Body of pancreas (tissue), 4 donors: ENCODE data around the gene BORCS6.
"Not testable (repeated sequence)": the region's sequence is repeated elsewhere in the genome, so short reads cannot be mapped to it uniquely, and the experiment has no call there.

ENCODE experiments used
- POLR2A ChIP-seq, 3 donors: fragments of 450-650 bp; IDR thresholded peaks; one replicate each; pipeline ENCODE4 v1.6.1; 2016; ENCODE audit warnings: antibody characterized with exemption in 3 of 3, mild to moderate bottlenecking in 2 of 3
- TF ChIP-seq, protein P1 (sequence below), 7 experiments: fragments of 450-650 bp in 4 of 7; fragments of 200-600 bp in 3 of 7; sonication (generic) in 3 of 7; IDR thresholded peaks; one replicate each; pipeline ENCODE4 v1.5.1; 2016 to 2019; ENCODE audit warnings: antibody characterized with exemption in 7 of 7

DNA sequence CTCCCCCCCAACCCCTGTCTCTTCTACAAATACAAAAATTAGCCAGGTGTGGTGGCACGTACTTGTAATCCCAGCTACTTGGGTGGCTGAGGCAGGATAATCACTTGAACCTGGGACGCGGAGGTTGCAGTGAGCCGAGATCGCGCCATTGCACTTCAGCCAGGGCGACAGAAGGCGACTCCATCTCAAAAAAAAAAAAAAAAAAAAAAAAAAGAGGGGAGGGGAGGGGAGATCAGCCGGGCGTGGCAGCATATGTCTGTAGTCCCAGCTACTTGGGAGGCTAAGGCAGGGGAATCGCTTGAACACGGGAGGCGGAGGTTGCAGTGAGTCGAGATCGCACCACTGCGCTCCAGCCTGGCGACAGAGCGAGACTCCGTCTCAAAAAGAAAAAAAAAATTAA lies 19.8 kb downstream of the BORCS6 start:
- TF ChIP-seq, protein P1, sequence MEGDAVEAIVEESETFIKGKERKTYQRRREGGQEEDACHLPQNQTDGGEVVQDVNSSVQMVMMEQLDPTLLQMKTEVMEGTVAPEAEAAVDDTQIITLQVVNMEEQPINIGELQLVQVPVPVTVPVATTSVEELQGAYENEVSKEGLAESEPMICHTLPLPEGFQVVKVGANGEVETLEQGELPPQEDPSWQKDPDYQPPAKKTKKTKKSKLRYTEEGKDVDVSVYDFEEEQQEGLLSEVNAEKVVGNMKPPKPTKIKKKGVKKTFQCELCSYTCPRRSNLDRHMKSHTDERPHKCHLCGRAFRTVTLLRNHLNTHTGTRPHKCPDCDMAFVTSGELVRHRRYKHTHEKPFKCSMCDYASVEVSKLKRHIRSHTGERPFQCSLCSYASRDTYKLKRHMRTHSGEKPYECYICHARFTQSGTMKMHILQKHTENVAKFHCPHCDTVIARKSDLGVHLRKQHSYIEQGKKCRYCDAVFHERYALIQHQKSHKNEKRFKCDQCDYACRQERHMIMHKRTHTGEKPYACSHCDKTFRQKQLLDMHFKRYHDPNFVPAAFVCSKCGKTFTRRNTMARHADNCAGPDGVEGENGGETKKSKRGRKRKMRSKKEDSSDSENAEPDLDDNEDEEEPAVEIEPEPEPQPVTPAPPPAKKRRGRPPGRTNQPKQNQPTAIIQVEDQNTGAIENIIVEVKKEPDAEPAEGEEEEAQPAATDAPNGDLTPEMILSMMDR (IDR thresholded peaks at IDR 0.05), result not testable (repeated sequence)
- not testable (repeated sequence) for TF ChIP-seq POLR2A (IDR thresholded peaks at IDR 0.05)
